ENCODE measurements around the gene LRRC8D. TPM values are rescaled to one million over a fixed set of nuclear protein-coding genes. Genes with fewer than 3 reads are reported as not detected.

LRRC8D gene
- total and polyA plus RNA-seq, 4 donors: 7.1 to 17.4 (median 14.4) TPM

GRCh38 chr1:89863165-89863830, 42.5 kb downstream of the LRRC8D start:
- no peak for TF ChIP-seq JUND (IDR thresholded peaks at IDR 0.05)
- no peak for TF ChIP-seq NR2F2 (IDR thresholded peaks at IDR 0.05)
- TF ChIP-seq HNF4G (IDR thresholded peaks at IDR 0.05): no peak
- no peak for TF ChIP-seq HNF4A (conservative IDR thresholded peaks at IDR 0.05)
- TF ChIP-seq, protein P1, sequence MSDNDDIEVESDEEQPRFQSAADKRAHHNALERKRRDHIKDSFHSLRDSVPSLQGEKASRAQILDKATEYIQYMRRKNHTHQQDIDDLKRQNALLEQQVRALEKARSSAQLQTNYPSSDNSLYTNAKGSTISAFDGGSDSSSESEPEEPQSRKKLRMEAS (IDR thresholded peaks at IDR 0.05): no peak
- TF ChIP-seq, protein P2, sequence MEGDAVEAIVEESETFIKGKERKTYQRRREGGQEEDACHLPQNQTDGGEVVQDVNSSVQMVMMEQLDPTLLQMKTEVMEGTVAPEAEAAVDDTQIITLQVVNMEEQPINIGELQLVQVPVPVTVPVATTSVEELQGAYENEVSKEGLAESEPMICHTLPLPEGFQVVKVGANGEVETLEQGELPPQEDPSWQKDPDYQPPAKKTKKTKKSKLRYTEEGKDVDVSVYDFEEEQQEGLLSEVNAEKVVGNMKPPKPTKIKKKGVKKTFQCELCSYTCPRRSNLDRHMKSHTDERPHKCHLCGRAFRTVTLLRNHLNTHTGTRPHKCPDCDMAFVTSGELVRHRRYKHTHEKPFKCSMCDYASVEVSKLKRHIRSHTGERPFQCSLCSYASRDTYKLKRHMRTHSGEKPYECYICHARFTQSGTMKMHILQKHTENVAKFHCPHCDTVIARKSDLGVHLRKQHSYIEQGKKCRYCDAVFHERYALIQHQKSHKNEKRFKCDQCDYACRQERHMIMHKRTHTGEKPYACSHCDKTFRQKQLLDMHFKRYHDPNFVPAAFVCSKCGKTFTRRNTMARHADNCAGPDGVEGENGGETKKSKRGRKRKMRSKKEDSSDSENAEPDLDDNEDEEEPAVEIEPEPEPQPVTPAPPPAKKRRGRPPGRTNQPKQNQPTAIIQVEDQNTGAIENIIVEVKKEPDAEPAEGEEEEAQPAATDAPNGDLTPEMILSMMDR (IDR thresholded peaks at IDR 0.05; ENCODE audit: low read depth, low read length, missing input control): no peak
- TF ChIP-seq RXRA (IDR thresholded peaks at IDR 0.05): no peak
- no peak for TF ChIP-seq SP1 (IDR thresholded peaks at IDR 0.05)
- no peak for TF ChIP-seq TAF1 (conservative IDR thresholded peaks at IDR 0.05)
- TF ChIP-seq, protein P3, sequence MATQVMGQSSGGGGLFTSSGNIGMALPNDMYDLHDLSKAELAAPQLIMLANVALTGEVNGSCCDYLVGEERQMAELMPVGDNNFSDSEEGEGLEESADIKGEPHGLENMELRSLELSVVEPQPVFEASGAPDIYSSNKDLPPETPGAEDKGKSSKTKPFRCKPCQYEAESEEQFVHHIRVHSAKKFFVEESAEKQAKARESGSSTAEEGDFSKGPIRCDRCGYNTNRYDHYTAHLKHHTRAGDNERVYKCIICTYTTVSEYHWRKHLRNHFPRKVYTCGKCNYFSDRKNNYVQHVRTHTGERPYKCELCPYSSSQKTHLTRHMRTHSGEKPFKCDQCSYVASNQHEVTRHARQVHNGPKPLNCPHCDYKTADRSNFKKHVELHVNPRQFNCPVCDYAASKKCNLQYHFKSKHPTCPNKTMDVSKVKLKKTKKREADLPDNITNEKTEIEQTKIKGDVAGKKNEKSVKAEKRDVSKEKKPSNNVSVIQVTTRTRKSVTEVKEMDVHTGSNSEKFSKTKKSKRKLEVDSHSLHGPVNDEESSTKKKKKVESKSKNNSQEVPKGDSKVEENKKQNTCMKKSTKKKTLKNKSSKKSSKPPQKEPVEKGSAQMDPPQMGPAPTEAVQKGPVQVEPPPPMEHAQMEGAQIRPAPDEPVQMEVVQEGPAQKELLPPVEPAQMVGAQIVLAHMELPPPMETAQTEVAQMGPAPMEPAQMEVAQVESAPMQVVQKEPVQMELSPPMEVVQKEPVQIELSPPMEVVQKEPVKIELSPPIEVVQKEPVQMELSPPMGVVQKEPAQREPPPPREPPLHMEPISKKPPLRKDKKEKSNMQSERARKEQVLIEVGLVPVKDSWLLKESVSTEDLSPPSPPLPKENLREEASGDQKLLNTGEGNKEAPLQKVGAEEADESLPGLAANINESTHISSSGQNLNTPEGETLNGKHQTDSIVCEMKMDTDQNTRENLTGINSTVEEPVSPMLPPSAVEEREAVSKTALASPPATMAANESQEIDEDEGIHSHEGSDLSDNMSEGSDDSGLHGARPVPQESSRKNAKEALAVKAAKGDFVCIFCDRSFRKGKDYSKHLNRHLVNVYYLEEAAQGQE (IDR thresholded peaks at IDR 0.05): no peak
- peaks cover 0 to 5% (median 0%) of the 10 kb centered on the region in 4 donors for H3K4me1 ChIP-seq (ENCODE audit: control insufficient read depth in 4 of 4, insufficient read depth in 4 of 4, low read length in 3 of 4)
- peaks cover 0 to 3% (median 0%) of the 10 kb centered on the region in 4 donors for H3K36me3 ChIP-seq (ENCODE audit: control insufficient read depth in 4 of 4, insufficient read depth in 3 of 4, low read depth in 1 of 4, low read length in 3 of 4)
- H3K27ac ChIP-seq (ENCODE audit: low read depth in 1 of 2, low read length in 2 of 2): no peak overlapping the region
- no peaks in the 10 kb centered on the region for H3K27me3 ChIP-seq (ENCODE audit: control insufficient read depth in 4 of 4, insufficient read depth in 4 of 4, low read length in 3 of 4)
- no peak overlapping the region for H3K4me3 ChIP-seq (ENCODE audit: low read depth in 1 of 3, low read length in 3 of 3)
- H3K9ac ChIP-seq (ENCODE audit: low read depth in 1 of 2, low read length in 2 of 2): no peak overlapping the region
- no peak for DNase-seq (ENCODE audit: low spot score)
- H3K9me3 ChIP-seq (ENCODE audit: control insufficient read depth in 4 of 4, low read length in 3 of 4): no peaks in the 10 kb centered on the region
- 97% methylated on average over 3 of the region's 3 CpGs for WGBS

DNA sequence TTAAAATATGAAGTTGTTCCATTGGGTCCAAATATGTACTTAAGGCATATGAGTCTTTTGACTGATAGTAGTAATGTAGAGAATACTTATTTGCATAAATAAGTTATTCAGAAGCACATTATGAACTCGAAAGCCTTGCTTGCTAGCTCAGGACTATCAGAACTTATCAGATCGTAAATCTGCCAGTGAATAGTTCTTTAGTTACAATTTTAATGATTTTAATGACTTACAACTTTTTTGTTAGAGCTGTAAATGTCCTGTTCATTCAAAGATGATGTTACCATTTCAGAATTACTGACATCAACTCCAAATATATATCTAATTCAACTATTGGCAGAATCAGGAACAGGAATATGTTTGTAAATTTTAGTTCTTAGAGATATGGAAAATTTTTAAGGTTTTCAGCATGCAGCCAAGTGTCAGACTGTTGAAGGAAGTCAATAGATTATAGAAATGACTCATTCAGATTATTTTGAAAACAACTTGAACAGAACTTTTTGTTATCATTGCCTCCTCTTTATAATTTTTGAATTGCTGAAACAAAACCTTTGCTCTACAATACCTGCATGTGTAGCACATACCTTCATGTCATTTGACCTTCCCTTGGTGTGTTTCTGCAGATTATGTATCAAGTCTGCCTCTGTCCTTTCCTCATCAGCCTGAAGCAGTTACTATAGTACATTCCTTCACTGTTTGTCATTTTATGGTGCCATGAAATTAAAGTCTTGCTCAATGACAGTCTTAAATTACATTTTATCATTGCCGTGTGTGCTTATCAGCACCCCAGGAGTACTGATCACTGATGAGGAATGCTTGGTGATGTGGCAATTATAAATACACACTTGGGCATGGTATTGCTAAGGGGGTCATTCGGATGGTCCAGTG, 44.9 kb downstream of the LRRC8D start:
- DNase-seq (ENCODE audit: low spot score): no peak
- H3K36me3 ChIP-seq (ENCODE audit: control insufficient read depth in 4 of 4, insufficient read depth in 3 of 4, low read depth in 1 of 4, low read length in 3 of 4): peaks cover 0 to 3% (median 0%) of the 10 kb centered on the region in 4 donors
- H3K9ac ChIP-seq (ENCODE audit: low read depth in 1 of 2, low read length in 2 of 2): no peak overlapping the region
- peaks cover 0 to 9% (median 1%) of the 10 kb centered on the region in 4 donors for H3K4me1 ChIP-seq (ENCODE audit: control insufficient read depth in 4 of 4, insufficient read depth in 4 of 4, low read length in 3 of 4)
- TF ChIP-seq, protein P1 (IDR thresholded peaks at IDR 0.05): no peak
- TF ChIP-seq, protein P2 (IDR thresholded peaks at IDR 0.05; ENCODE audit: low read depth, low read length, missing input control): no peak
- TF ChIP-seq, protein P3 (IDR thresholded peaks at IDR 0.05): no peak
- TF ChIP-seq HNF4G (IDR thresholded peaks at IDR 0.05) (no peak), TAF1 (conservative IDR thresholded peaks at IDR 0.05) (no peak), ATF3 (IDR thresholded peaks at IDR 0.05) (no peak), YY1 (IDR thresholded peaks at IDR 0.05) (no peak), RXRA (IDR thresholded peaks at IDR 0.05) (no peak), JUND (IDR thresholded peaks at IDR 0.05) (no peak), GABPA (IDR thresholded peaks at IDR 0.05 in 1 of 2, conservative IDR thresholded peaks at IDR 0.05 in 1 of 2) (no peak), NR2F2 (IDR thresholded peaks at IDR 0.05) (no peak), RAD21 (IDR thresholded peaks at IDR 0.05) (no peak), HNF4A (conservative IDR thresholded peaks at IDR 0.05) (no peak)
- H3K4me3 ChIP-seq (ENCODE audit: low read depth in 1 of 3, low read length in 3 of 3): no peak overlapping the region
- no peaks in the 10 kb centered on the region for H3K9me3 ChIP-seq (ENCODE audit: control insufficient read depth in 4 of 4, low read length in 3 of 4)
- no peak overlapping the region for H3K27ac ChIP-seq (ENCODE audit: low read depth in 1 of 2, low read length in 2 of 2)
- 67% methylated on average over 4 of the region's 4 CpGs for WGBS
- no peaks in the 10 kb centered on the region for H3K27me3 ChIP-seq (ENCODE audit: control insufficient read depth in 4 of 4, insufficient read depth in 4 of 4, low read length in 3 of 4)

Data from liver (tissue), 9 donors.